Osteoblast (primary cell): ENCODE measurements around the gene GSTM5. TPM values are rescaled to one million over a fixed set of nuclear protein-coding genes. Genes with fewer than 3 reads are reported as not detected.
"Not testable (repeated sequence)": the region's sequence is repeated elsewhere in the genome, so short reads cannot be mapped to it uniquely, and the experiment has no call there.

Experiments used
- DNase-seq: peaks from one replicate; pipeline ENCODE4 v3.0.0; 2011; ENCODE audit warnings: low spot score, mixed read lengths; ENCODE audit not compliant: insufficient read length; ENCODE audit errors: missing footprints
- H2AFZ ChIP-seq: 2 replicates; pipeline ENCODE4 v1.6.0; 2011; ENCODE audit warnings: mild to moderate bottlenecking, low read length
- H3K27ac ChIP-seq: 2 replicates; pipeline ENCODE4 v1.5.1; 2011; ENCODE audit warnings: mild to moderate bottlenecking, low read depth, low read length, moderate library complexity
- H3K27me3 ChIP-seq: 2 replicates; pipeline ENCODE4 v1.6.0; 2012; ENCODE audit warnings: mild to moderate bottlenecking, control low read depth, inconsistent platforms, low read length, moderate library complexity; ENCODE audit not compliant: insufficient read depth
- H3K36me3 ChIP-seq: 2 replicates; pipeline ENCODE4 v1.5.1; 2011; ENCODE audit warnings: mild to moderate bottlenecking, low read length, control low read depth, moderate library complexity; ENCODE audit not compliant: insufficient read depth
- H3K4me1 ChIP-seq: 2 replicates; pipeline ENCODE4 v1.5.1; 2011; ENCODE audit warnings: mild to moderate bottlenecking, low read length, control low read depth, moderate library complexity; ENCODE audit not compliant: insufficient read depth
- H3K4me2 ChIP-seq: 2 replicates; pipeline ENCODE4 v1.6.0; 2011; ENCODE audit warnings: mild to moderate bottlenecking, low read length; ENCODE audit not compliant: insufficient read depth
- H3K4me3 ChIP-seq: fragments of 200-600 bp; sonication (generic); 3 replicates; pipeline ENCODE4 v1.5.1; 2012; ENCODE audit warnings: mild to moderate bottlenecking, low read length, inconsistent platforms; ENCODE audit not compliant: insufficient read depth
- H3K79me2 ChIP-seq: 2 replicates; pipeline ENCODE4 v1.6.0; 2012; ENCODE audit warnings: mild to moderate bottlenecking, low read length, control low read depth, inconsistent platforms; ENCODE audit not compliant: insufficient read depth
- H3K9me3 ChIP-seq: 2 replicates; pipeline ENCODE4 v1.5.1; 2011; ENCODE audit warnings: low read depth, low read length, control low read depth
- H4K20me1 ChIP-seq: 2 replicates; pipeline ENCODE4 v1.6.0; 2012; ENCODE audit warnings: mild to moderate bottlenecking, low read length, control low read depth; ENCODE audit not compliant: insufficient read depth
- total RNA-seq: library from RNA; depleted of rRNA; stranded (reverse); fragments of >200 nt; gene quantifications from 2 replicates; pipeline ENCODE4 v1.2.3, GENCODE V29; 2012
- TF ChIP-seq, protein P1 (sequence below): IDR thresholded peaks from 2 replicates; pipeline ENCODE4 v1.5.1; 2011; ENCODE audit warnings: mild to moderate bottlenecking, low read depth, low read length, moderate library complexity; ENCODE audit errors: extremely low read depth

Gene GSTM5
- total RNA-seq, 1 donor: 4.3 TPM

DNA sequence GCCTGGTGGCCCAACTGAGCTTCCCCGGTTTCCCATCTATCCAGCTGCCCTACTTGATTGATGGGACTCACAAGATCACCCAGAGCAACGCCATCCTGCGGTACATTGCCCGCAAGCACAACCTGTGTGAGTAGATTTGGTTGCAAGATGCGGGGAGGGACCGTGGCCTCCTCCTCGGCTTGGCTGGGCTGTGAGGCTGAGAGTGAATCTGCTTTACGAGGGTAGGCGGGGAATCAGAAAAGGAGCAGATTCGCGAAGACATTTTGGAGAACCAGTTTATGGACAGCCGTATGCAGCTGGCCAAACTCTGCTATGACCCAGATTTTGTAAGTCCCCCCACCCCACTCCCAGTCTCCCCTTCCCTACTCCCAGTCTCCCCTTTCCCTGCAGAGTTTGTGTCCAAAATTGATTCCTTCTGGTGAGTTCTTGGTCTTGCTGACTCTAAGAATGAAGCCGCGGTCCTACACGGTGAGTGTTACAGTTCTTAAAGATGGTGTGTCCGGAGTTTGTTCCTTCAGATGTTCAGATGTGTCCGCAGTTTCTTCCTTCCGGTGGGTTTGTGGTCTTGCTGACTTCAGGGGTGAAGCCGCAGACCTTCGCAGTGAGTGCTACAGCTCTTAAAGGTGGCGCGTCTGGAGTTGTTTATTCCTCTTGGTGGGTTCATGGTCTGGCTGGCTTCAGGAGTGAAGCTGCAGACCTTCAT, 42.7 kb upstream of the GSTM5 start:
- Histone ChIP-seq H3K9me3 (no peaks in the 10 kb centered on the region), H2AFZ (no peak overlapping the region), H3K4me2 (no peak overlapping the region), H3K27me3 (no peaks in the 10 kb centered on the region), H3K27ac (no peak overlapping the region), H3K4me1 (peaks cover 6% of the 10 kb centered on the region), H3K79me2 (no peaks in the 10 kb centered on the region), H4K20me1 (no peaks in the 10 kb centered on the region), H3K36me3 (peaks cover 4% of the 10 kb centered on the region), H3K4me3 (no peak overlapping the region)
- no peak for DNase-seq
- TF ChIP-seq, protein P1, sequence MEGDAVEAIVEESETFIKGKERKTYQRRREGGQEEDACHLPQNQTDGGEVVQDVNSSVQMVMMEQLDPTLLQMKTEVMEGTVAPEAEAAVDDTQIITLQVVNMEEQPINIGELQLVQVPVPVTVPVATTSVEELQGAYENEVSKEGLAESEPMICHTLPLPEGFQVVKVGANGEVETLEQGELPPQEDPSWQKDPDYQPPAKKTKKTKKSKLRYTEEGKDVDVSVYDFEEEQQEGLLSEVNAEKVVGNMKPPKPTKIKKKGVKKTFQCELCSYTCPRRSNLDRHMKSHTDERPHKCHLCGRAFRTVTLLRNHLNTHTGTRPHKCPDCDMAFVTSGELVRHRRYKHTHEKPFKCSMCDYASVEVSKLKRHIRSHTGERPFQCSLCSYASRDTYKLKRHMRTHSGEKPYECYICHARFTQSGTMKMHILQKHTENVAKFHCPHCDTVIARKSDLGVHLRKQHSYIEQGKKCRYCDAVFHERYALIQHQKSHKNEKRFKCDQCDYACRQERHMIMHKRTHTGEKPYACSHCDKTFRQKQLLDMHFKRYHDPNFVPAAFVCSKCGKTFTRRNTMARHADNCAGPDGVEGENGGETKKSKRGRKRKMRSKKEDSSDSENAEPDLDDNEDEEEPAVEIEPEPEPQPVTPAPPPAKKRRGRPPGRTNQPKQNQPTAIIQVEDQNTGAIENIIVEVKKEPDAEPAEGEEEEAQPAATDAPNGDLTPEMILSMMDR: no peak

- not testable (repeated sequence) for H3K9me3 ChIP-seq, H3K36me3 ChIP-seq, H3K4me3 ChIP-seq, H2AFZ ChIP-seq, H4K20me1 ChIP-seq, H3K79me2 ChIP-seq, H3K27ac ChIP-seq, H3K27me3 ChIP-seq, H3K4me1 ChIP-seq, H3K4me2 ChIP-seq, DNase-seq
These were observed 42.1 kb upstream of the GSTM5 start for GRCh38 chr1:109669949-109670302.

GRCh38 chr1:109671067-109671466, 41.0 kb upstream of the GSTM5 start:
- no peak for DNase-seq
- Histone ChIP-seq H2AFZ (no peak overlapping the region), H3K27ac (no peak overlapping the region), H3K9me3 (no peaks in the 10 kb centered on the region), H3K4me2 (no peak overlapping the region), H3K4me1 (peaks cover 6% of the 10 kb centered on the region), H3K27me3 (no peaks in the 10 kb centered on the region), H3K36me3 (peaks cover 4% of the 10 kb centered on the region), H3K4me3 (no peak overlapping the region), H4K20me1 (no peaks in the 10 kb centered on the region), H3K79me2 (no peaks in the 10 kb centered on the region)
- TF ChIP-seq, protein P1: no peak

GRCh38 chr1:109673861-109674260, 38.2 kb upstream of the GSTM5 start:
- not testable (repeated sequence) for H3K4me1 ChIP-seq, H4K20me1 ChIP-seq, H3K79me2 ChIP-seq, H3K27ac ChIP-seq, H3K36me3 ChIP-seq, H3K4me3 ChIP-seq, H3K4me2 ChIP-seq, DNase-seq, H2AFZ ChIP-seq, H3K27me3 ChIP-seq, H3K9me3 ChIP-seq

DNA sequence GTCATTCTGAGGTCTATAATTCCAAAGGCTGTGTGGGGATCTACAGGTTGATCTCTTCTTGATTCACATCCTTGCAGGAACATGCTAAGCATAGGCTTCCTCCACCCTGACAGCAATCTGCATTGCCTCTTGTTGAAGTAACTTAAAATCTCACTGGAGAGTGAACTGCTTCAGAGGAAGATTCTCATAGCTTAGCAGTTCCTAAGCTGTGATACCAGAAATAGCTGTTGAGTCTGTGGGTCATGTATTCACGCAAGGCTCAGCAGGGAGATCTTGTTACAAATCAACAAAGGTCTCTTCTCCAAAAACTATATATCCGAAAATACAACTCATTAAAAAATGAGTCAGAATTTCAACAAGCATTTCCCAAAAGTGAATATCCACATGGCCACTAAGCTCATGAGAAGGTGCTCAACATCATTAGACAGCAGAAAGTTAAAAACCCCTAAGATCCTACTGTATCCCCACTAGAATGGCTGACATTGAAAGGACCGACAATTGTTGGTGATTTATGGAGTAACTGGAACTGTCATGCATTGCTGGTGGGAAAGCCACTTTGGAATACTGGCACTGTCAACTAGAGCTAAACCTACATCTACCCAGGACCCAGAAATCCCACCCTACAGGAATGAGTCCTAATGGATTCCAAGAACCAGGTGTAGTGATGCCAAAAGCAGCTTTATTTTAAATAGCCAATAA, 35.2 kb upstream of the GSTM5 start:
- peak; percentile 66 for DNase-seq
- not testable (repeated sequence) for H4K20me1 ChIP-seq, H3K4me2 ChIP-seq, H3K4me1 ChIP-seq, H3K4me3 ChIP-seq, H3K36me3 ChIP-seq, H3K79me2 ChIP-seq, H3K9me3 ChIP-seq, H2AFZ ChIP-seq, H3K27me3 ChIP-seq, H3K27ac ChIP-seq
